Endothelial cell of umbilical vein (primary cell): ENCODE results near the gene SUPT5H. TPM values are rescaled to one million over a fixed set of nuclear protein-coding genes. Genes with fewer than 3 reads are reported as not detected.
"Not testable (repeated sequence)": the region's sequence is repeated elsewhere in the genome, so short reads cannot be mapped to it uniquely, and the experiment has no call there.

Experiments used
- BruUV-seq: library from RNA; stranded (reverse); fragments of 400-500 nt; replicated peaks from 2 replicates; lab custom pipeline; 2021; lab: Mats Ljungman, UMichigan
- CTCF ChIA-PET: fragments of 300-600, 350-600 bp; sonication (Branson Sonifier 250); formaldehyde crosslinking; loops from one replicate; lab custom pipeline; 2021; ENCODE audit warnings: antibody characterized with exemption, inconsistent platforms; lab: Charles Lee
- POLR2A ChIA-PET: fragments of 300-600, 350-600 bp; sonication (Branson Sonifier 250); formaldehyde crosslinking; loops from one replicate; lab custom pipeline; 2021; ENCODE audit warnings: antibody characterized with exemption, inconsistent platforms; lab: Charles Lee
- DNase-seq: peaks from one replicate; pipeline ENCODE4 v3.0.0-alpha.2; 2011; ENCODE audit warnings: low read depth, low spot score
- FAIRE-seq: peaks from 2 replicates; lab custom pipeline; 2011; peaks lifted over from hg19 to GRCh38; lab: Jason Lieb, UNC
- H2AFZ ChIP-seq: 2 replicates; pipeline ENCODE4 v1.6.0; 2012; ENCODE audit warnings: low read depth, low read length, control low read depth, inconsistent platforms
- H3K27ac ChIP-seq: 2 replicates; pipeline ENCODE4 v1.5.1; 2011; ENCODE audit warnings: low read depth, mild to moderate bottlenecking, control low read depth, low read length, moderate library complexity; ENCODE audit not compliant: insufficient read depth
- H3K27me3 ChIP-seq, 2 experiments: 2 replicates each; pipeline versions ENCODE4 v1.6.0 to v1.6.1; 2011; ENCODE audit warnings: low read length in 2 of 2, mixed read lengths in 1 of 2; ENCODE audit not compliant: control insufficient read depth in 2 of 2, insufficient read depth in 2 of 2
- H3K36me3 ChIP-seq, 2 experiments: 2 replicates in 1 of 2; 3 replicates in 1 of 2; pipeline ENCODE4 v1.5.1; 2011; ENCODE audit warnings: low read length in 2 of 2, mild to moderate bottlenecking in 1 of 2, moderate library complexity in 1 of 2; ENCODE audit not compliant: control insufficient read depth in 2 of 2, insufficient read depth in 2 of 2; ENCODE audit errors: extremely low read depth in 1 of 2
- H3K4me1 ChIP-seq: 3 replicates; pipeline ENCODE4 v1.5.1; 2011; ENCODE audit warnings: mild to moderate bottlenecking, low read length; ENCODE audit not compliant: control insufficient read depth, insufficient read depth; ENCODE audit errors: extremely low read depth
- H3K4me2 ChIP-seq: 2 replicates; pipeline ENCODE4 v1.6.1; 2011; ENCODE audit warnings: low read length, control low read depth, mixed read lengths; ENCODE audit not compliant: insufficient read depth
- H3K4me3 ChIP-seq, 3 experiments: fragments of 200-600 bp in 1 of 3; sonication (generic), shearing (Covaris generic) in 1 of 3; replicated peaks in 1 of 3; 2 replicates each; pipeline ENCODE4 v1.5.1; 2011 to 2016; ENCODE audit warnings: control low read depth in 3 of 3, low read length in 3 of 3, mild to moderate bottlenecking in 2 of 3, inconsistent platforms in 1 of 3, low read depth in 1 of 3, moderate library complexity in 1 of 3; ENCODE audit not compliant: insufficient read depth in 1 of 3
- H3K79me2 ChIP-seq: 2 replicates; pipeline ENCODE4 v1.6.0; 2012; ENCODE audit warnings: low read length, inconsistent platforms; ENCODE audit not compliant: control insufficient read depth, insufficient read depth
- H3K9ac ChIP-seq: replicated peaks from 2 replicates; pipeline ENCODE3; 2011; ENCODE audit warnings: low read length, control low read depth; ENCODE audit not compliant: insufficient read depth; ENCODE audit errors: extremely low read depth
- H3K9me1 ChIP-seq: replicated peaks from 3 replicates; pipeline ENCODE4 v1.6.0; 2011; ENCODE audit warnings: mild to moderate bottlenecking, low read length; ENCODE audit not compliant: control insufficient read depth, insufficient read depth; ENCODE audit errors: extremely low read depth
- H3K9me3 ChIP-seq: replicated peaks from 2 replicates; pipeline ENCODE4 v1.5.1; 2012; ENCODE audit warnings: low read length, inconsistent platforms; ENCODE audit not compliant: control insufficient read depth, insufficient read depth
- H4K20me1 ChIP-seq: replicated peaks from 2 replicates; pipeline ENCODE3; 2011; ENCODE audit warnings: mild to moderate bottlenecking, low read length; ENCODE audit not compliant: control insufficient read depth, insufficient read depth; ENCODE audit errors: extremely low read depth
- EZH2 ChIP-seq: IDR thresholded peaks from 2 replicates; pipeline ENCODE4 v1.6.1; 2012; ENCODE audit warnings: borderline replicate concordance, low read depth, mild to moderate bottlenecking, moderate library complexity, low read length, inconsistent platforms; ENCODE audit not compliant: severe bottlenecking
- FOS ChIP-seq: IDR thresholded peaks from 2 replicates; pipeline ENCODE4 v1.6.1; 2011; ENCODE audit warnings: mild to moderate bottlenecking, low read length, moderate library complexity, borderline replicate concordance; ENCODE audit not compliant: insufficient read depth
- GATA2 ChIP-seq: IDR thresholded peaks from 2 replicates; pipeline ENCODE4 v1.7.0; 2011; ENCODE audit warnings: low read depth, mild to moderate bottlenecking, moderate library complexity, mixed read lengths, low read length; ENCODE audit not compliant: insufficient read length, insufficient read depth
- MYC ChIP-seq: IDR thresholded peaks from one replicate; pipeline ENCODE4 v1.6.1; 2011; ENCODE audit warnings: mild to moderate bottlenecking, low read depth, low read length
- POLR2A ChIP-seq: IDR thresholded peaks from 2 replicates; pipeline ENCODE4 v1.6.1; 2012; ENCODE audit warnings: low read depth, mild to moderate bottlenecking, control low read depth, low read length
- POLR2AphosphoS5 ChIP-seq: IDR thresholded peaks from 2 replicates; pipeline ENCODE4 v1.6.1; 2012; ENCODE audit warnings: low read depth, mild to moderate bottlenecking, control low read depth, low read length, moderate library complexity; ENCODE audit not compliant: insufficient read depth
- dilution Hi-C: fragments of 300-500 bp; cut with MboI; formaldehyde crosslinking; loops from one replicate; pipeline ENCODE4 v1.15.0; 2019; ENCODE audit warnings: low sequenced_read_pairs; ENCODE audit not compliant: extremely low pct_ligation_motif_present
- intact Hi-C: fragments of 100-400 bp; cut with micrococcal nuclease; formaldehyde crosslinking; loops from one replicate; pipeline ENCODE4 v1.10.0; 2022
- polyA plus RNA-seq, 4 experiments: library from polyadenylated mRNA; depleted of rRNA in 3 of 4; stranded (reverse) in 3 of 4; unstranded in 1 of 4; fragments of >200 nt; gene quantifications; 2 replicates each; pipeline versions ENCODE4 v1.2.1 to v1.2.3, GENCODE V29; 2011 to 2012; ENCODE audit warnings: missing spikeins in 1 of 4
- total RNA-seq: library from RNA; stranded (reverse); gene quantifications from 2 replicates; pipeline ENCODE4 v1.2.3, GENCODE V29; 2021
- TF ChIP-seq, protein P1 (sequence below): IDR thresholded peaks from 2 replicates; pipeline ENCODE4 v1.6.1; 2011; ENCODE audit not compliant: insufficient read depth, insufficient read length
- TF ChIP-seq, protein P2 (sequence below), 2 donors: IDR thresholded peaks; 1 replicate in 1 of 2; 2 replicates in 1 of 2; pipeline ENCODE4 v1.5.1; 2011; ENCODE audit warnings: low read length in 2 of 2, mild to moderate bottlenecking in 2 of 2, moderate library complexity in 2 of 2, control low read depth in 1 of 2, inconsistent platforms in 1 of 2, low read depth in 1 of 2; ENCODE audit not compliant: insufficient read depth in 1 of 2; ENCODE audit errors: extremely low read depth in 1 of 2

SUPT5H gene
- total and polyA plus RNA-seq, 2 donors (not counting 3 experiments of a cell fraction or from before 2014, with no cell fraction given): 87.6 to 120 TPM

DNA sequence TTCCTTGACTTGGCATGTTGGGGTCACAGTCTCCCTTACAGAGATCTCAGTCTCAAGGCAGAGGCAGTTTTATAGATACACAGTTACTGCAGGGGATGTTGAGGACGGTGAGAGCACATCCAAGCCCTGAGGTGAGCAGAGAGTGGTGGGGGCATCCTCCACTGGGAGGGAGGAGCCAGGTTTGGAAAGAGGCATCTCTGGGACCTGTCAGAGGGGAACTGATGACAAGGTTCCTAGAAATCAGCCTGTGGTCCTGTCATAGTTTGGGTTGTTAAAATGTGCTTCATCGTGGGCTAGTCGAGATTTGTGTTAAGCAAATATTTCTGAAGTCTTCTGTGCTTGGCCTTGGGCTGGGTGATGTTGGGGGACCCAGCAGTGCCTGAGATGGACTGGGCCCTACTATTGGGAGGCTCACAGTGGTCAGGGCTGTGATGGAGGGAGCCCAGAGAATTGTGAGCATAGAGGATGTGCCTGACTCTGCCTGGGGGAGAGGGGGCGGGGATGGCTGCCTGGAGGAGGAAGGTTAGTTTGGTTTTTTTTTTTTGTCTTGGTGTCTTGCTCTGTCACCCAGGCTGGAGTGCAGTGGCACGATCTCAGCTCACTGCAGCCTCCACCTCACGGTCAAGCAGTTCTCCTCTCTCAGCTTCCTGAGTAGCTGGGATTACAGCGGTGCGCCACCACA lies 3.9 kb downstream of the SUPT5H start:
- H3K36me3 ChIP-seq: peaks cover 6 to 19% of the 10 kb centered on the region in 2 experiments
- DNase-seq (no peak), FAIRE-seq (no peak)
- no peak overlapping the region for H3K27ac ChIP-seq
- TF ChIP-seq POLR2AphosphoS5 (no peak), GATA2 (no peak), EZH2 (no peak), MYC (no peak), POLR2A (no peak), FOS (no peak)
- TF ChIP-seq, protein P1, sequence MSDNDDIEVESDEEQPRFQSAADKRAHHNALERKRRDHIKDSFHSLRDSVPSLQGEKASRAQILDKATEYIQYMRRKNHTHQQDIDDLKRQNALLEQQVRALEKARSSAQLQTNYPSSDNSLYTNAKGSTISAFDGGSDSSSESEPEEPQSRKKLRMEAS: no peak
- TF ChIP-seq, protein P2, sequence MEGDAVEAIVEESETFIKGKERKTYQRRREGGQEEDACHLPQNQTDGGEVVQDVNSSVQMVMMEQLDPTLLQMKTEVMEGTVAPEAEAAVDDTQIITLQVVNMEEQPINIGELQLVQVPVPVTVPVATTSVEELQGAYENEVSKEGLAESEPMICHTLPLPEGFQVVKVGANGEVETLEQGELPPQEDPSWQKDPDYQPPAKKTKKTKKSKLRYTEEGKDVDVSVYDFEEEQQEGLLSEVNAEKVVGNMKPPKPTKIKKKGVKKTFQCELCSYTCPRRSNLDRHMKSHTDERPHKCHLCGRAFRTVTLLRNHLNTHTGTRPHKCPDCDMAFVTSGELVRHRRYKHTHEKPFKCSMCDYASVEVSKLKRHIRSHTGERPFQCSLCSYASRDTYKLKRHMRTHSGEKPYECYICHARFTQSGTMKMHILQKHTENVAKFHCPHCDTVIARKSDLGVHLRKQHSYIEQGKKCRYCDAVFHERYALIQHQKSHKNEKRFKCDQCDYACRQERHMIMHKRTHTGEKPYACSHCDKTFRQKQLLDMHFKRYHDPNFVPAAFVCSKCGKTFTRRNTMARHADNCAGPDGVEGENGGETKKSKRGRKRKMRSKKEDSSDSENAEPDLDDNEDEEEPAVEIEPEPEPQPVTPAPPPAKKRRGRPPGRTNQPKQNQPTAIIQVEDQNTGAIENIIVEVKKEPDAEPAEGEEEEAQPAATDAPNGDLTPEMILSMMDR (IDR thresholded peaks at IDR 0.05; ENCODE audit: extremely low read depth in 1 of 2, insufficient read depth in 1 of 2, low read depth in 1 of 2, low read length in 2 of 2): no peak
- no peaks in the 10 kb centered on the region for H4K20me1 ChIP-seq
- no peak overlapping the region for H2AFZ ChIP-seq
- no peak overlapping the region for H3K4me2 ChIP-seq
- no peaks in the 10 kb centered on the region for H3K9me1 ChIP-seq
- ChIA-PET POLR2A (interaction anchor here (0.7 kb wide), 1 partner anchor 90 kb away, joined by 3 read pairs; no protein-coding TSS in a partner anchor), CTCF (no interaction called here)
- no peak overlapping the region for H3K9ac ChIP-seq
- H3K27me3 ChIP-seq: no peaks in the 10 kb centered on the region
- H3K79me2 ChIP-seq: peaks cover 85% of the 10 kb centered on the region
- dilution Hi-C loops (no loop called here), intact Hi-C loops (loop anchor here (10.0 kb wide), 1 partner anchor 86 kb away; the partner anchor contains the start of gene EID2B)
- peaks cover 20% of the 10 kb centered on the region for H3K4me1 ChIP-seq
- no peaks in the 10 kb centered on the region for H3K9me3 ChIP-seq
- BruUV-seq: no TSS peak
- H3K4me3 ChIP-seq: no peak overlapping the region

DNA sequence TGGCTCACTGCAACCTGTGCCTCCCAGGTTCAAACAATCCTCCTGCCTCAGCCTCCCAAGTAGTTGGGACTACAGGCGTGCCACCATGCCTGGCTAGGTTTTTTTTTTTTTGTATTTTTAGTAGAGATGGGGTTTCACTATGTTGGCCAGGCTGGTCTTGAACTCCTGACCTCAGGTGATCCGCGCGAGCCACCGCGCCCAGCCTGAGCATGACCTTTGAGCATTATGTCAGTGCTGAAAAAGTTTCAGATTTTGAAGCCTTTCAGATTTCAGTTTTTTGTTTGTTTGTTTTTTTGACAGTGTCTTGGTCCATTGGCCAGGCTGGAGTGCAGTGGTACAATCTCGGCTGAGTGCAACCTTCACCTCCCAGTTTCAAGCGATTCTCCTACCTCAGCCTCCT lies 5.9 kb downstream of the SUPT5H start:
- CTCF ChIA-PET, H3K4me2 ChIP-seq, H3K9ac ChIP-seq, H2AFZ ChIP-seq, H4K20me1 ChIP-seq, BruUV-seq, H3K4me3 ChIP-seq, H3K9me3 ChIP-seq, dilution Hi-C loops, H3K27me3 ChIP-seq, intact Hi-C loops, FAIRE-seq, DNase-seq, POLR2A ChIA-PET, H3K9me1 ChIP-seq, H3K27ac ChIP-seq: not testable (repeated sequence)
- Histone ChIP-seq H3K79me2 (peaks cover 73% of the 10 kb centered on the region), H3K36me3 (peaks cover 6 to 19% of the 10 kb centered on the region in 2 experiments), H3K4me1 (peaks cover 18% of the 10 kb centered on the region)
